Panc1 (cell line): ENCODE measurements around the gene FAM83C. TPM values are rescaled to one million over a fixed set of nuclear protein-coding genes. Genes with fewer than 3 reads are reported as not detected.
A peak's percentile ranks its signal among the peaks of the same experiment; 100 is the strongest.

Source experiments
- ATAC-seq: fragments of 200-7000 bp; cut with Tn5 transposase; 2 replicates; pipeline ENCODE4 v1.9.1; 2020; ENCODE audit warnings: mild to moderate bottlenecking, moderate library complexity
- BruUV-seq: library from RNA; stranded (reverse); fragments of 400-500 nt; replicated peaks from 2 replicates; lab custom pipeline; 2021; lab: Mats Ljungman, UMichigan
- CTCF ChIA-PET: fragments of 300-600 bp; sonication (Branson Sonifier 250); formaldehyde crosslinking; loops from one replicate; lab custom pipeline; 2022; ENCODE audit warnings: antibody characterized with exemption; lab: Charles Lee
- POLR2A ChIA-PET: fragments of 300-600 bp; sonication (Branson Sonifier 250); formaldehyde crosslinking; loops from one replicate; lab custom pipeline; 2022; ENCODE audit warnings: antibody characterized with exemption; lab: Charles Lee
- DNase-seq: peaks from one replicate; pipeline ENCODE4 v3.0.0-alpha.2; 2010; ENCODE audit warnings: low read depth, low spot score
- H3K27ac ChIP-seq: 2 replicates; pipeline ENCODE4 v1.5.1; 2011; ENCODE audit warnings: mild to moderate bottlenecking, low read length, inconsistent platforms
- H3K27me3 ChIP-seq: fragments of 200-500 bp; sonication (Bioruptor generic); 2 replicates; pipeline ENCODE4 v1.6.0; 2014; ENCODE audit warnings: low read length, inconsistent platforms; ENCODE audit not compliant: control insufficient read depth, insufficient read depth
- H3K36me3 ChIP-seq: fragments of 200-500 bp; sonication (Bioruptor generic); 2 replicates; pipeline ENCODE4 v1.5.1; 2014; ENCODE audit warnings: inconsistent platforms, mild to moderate bottlenecking, low read length, moderate library complexity; ENCODE audit not compliant: control insufficient read depth, insufficient read depth
- H3K4me1 ChIP-seq: 2 replicates; pipeline ENCODE4 v1.5.1; 2011; ENCODE audit warnings: inconsistent platforms, mild to moderate bottlenecking, low read length, moderate library complexity; ENCODE audit not compliant: control insufficient read depth, insufficient read depth
- H3K4me3 ChIP-seq, 2 experiments: 2 replicates each; pipeline ENCODE4 v1.5.1; 2011 to 2012; ENCODE audit warnings: low read depth in 2 of 2, low read length in 2 of 2, mild to moderate bottlenecking in 2 of 2, inconsistent platforms in 1 of 2, moderate library complexity in 1 of 2
- H3K9me3 ChIP-seq: fragments of 200-500 bp; sonication (Bioruptor generic); 2 replicates; pipeline ENCODE4 v1.5.1; 2014; ENCODE audit warnings: low read depth, mild to moderate bottlenecking, inconsistent platforms, low read length, moderate library complexity; ENCODE audit not compliant: control insufficient read depth, insufficient read depth
- CTCF ChIP-seq: fragments of 450-650 bp; IDR thresholded peaks from 2 replicates; pipeline ENCODE4 v1.5.1; 2017; ENCODE audit warnings: mild to moderate bottlenecking
- POLR2AphosphoS5 ChIP-seq: IDR thresholded peaks from 2 replicates; pipeline ENCODE4 v1.6.1; 2012; ENCODE audit warnings: mild to moderate bottlenecking, low read depth, low read length, moderate library complexity
- REST ChIP-seq, 2 experiments: IDR thresholded peaks; 2 replicates each; pipeline ENCODE4 v1.6.1; 2011 to 2012; ENCODE audit warnings: low read depth in 2 of 2, control low read depth in 1 of 2, low read length in 1 of 2, mild to moderate bottlenecking in 1 of 2, moderate library complexity in 1 of 2; ENCODE audit not compliant: insufficient read depth in 1 of 2
- SIN3A ChIP-seq: IDR thresholded peaks from 2 replicates; pipeline ENCODE4 v1.6.1; 2012; ENCODE audit warnings: low read depth, mild to moderate bottlenecking, low read length, moderate library complexity, borderline replicate concordance; ENCODE audit not compliant: insufficient read depth
- TCF7L2 ChIP-seq: IDR thresholded peaks from 2 replicates; pipeline ENCODE4 v1.6.1; 2011; ENCODE audit warnings: mild to moderate bottlenecking, low read depth, low read length, inconsistent platforms
- in situ Hi-C: cut with HindIII; loops from 2 replicates; pipeline ENCODE4 v1.10.0; 2016; ENCODE audit warnings: low sequenced_read_pairs, low pct_unique_long_range_greater_than_20kb
- intact Hi-C: fragments of 100-400 bp; cut with micrococcal nuclease; formaldehyde crosslinking; loops from one replicate; pipeline ENCODE4 v1.10.0; 2022; ENCODE audit not compliant: unreplicated experiment
- total RNA-seq: library from RNA; stranded (reverse); gene quantifications from one replicate; pipeline ENCODE4 v1.2.1, GENCODE V29; 2021; ENCODE audit not compliant: unreplicated experiment

The FAM83C gene
- total RNA-seq, 1 experiment from 2014 or later: not detected

- no TSS peak for BruUV-seq
- Histone ChIP-seq H3K36me3 (no peaks in the 10 kb centered on the region), H3K9me3 (no peaks in the 10 kb centered on the region), H3K27me3 (no peaks in the 10 kb centered on the region), H3K27ac (peak overlapping the region; percentile 58), H3K4me3 (no peak overlapping the region), H3K4me1 (peaks cover 34% of the 10 kb centered on the region)
- no peak for DNase-seq
- ChIA-PET POLR2A (interaction anchor here (0.7 kb wide), 1 partner anchor 85 kb away, joined by 3 read pairs; no protein-coding TSS in a partner anchor), CTCF (no interaction called here)
- 0 out of 2 replicates have a peak, but pooled peaks have one; percentile 20 for ATAC-seq
- TF ChIP-seq CTCF: no peak
- no peak for TF ChIP-seq TCF7L2
- TF ChIP-seq POLR2AphosphoS5: no peak
- TF ChIP-seq SIN3A: no peak
- TF ChIP-seq REST (IDR thresholded peaks at IDR 0.05; ENCODE audit: insufficient read depth in 1 of 2, low read depth in 2 of 2, low read length in 1 of 2): no peak
- in situ Hi-C loops: no loop called here
- intact Hi-C loops: no loop called here
These were observed 34.0 kb upstream of the FAM83C start for GRCh38 chr20:35326021-35326739.

GRCh38 chr20:35325401-35325800 lies 33.2 kb upstream of the FAM83C start:
- no peak overlapping the region for H3K4me3 ChIP-seq
- intact Hi-C loops (no loop called here), in situ Hi-C loops (no loop called here)
- H3K9me3 ChIP-seq: no peaks in the 10 kb centered on the region
- peaks cover 38% of the 10 kb centered on the region for H3K4me1 ChIP-seq
- ChIA-PET CTCF (no interaction called here), POLR2A (interaction anchor here (0.7 kb wide), 1 partner anchor 86 kb away, joined by 3 read pairs; no protein-coding TSS in a partner anchor)
- H3K27ac ChIP-seq: peak overlapping the region; percentile 58
- no peaks in the 10 kb centered on the region for H3K27me3 ChIP-seq
- no peak for DNase-seq
- ATAC-seq: no peak
- TF ChIP-seq TCF7L2 (no peak), SIN3A (no peak), REST (IDR thresholded peaks at IDR 0.05; ENCODE audit: insufficient read depth in 1 of 2, low read depth in 2 of 2, low read length in 1 of 2) (no peak), CTCF (no peak), POLR2AphosphoS5 (no peak)
- no peaks in the 10 kb centered on the region for H3K36me3 ChIP-seq
- no TSS peak for BruUV-seq
